ENCODE data around the gene SGCA.

SGCA gene

DNA sequence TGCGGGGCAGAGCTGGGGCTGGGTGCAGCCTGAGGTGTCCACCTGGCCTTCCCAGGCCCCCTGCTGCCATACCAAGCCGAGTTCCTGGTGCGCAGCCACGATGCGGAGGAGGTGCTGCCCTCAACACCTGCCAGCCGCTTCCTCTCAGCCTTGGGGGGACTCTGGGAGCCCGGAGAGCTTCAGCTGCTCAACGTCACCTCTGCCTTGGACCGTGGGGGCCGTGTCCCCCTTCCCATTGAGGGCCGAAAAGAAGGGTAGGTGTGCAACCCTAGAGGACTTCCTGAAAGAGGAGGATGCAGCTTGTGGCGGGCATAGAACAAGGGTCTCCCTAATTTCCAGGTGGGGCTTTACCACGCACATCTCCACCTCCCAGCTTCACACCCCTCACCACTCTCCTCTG is 2.5 kb downstream of the SGCA start:
- DNase-seq, result no peak

DNA sequence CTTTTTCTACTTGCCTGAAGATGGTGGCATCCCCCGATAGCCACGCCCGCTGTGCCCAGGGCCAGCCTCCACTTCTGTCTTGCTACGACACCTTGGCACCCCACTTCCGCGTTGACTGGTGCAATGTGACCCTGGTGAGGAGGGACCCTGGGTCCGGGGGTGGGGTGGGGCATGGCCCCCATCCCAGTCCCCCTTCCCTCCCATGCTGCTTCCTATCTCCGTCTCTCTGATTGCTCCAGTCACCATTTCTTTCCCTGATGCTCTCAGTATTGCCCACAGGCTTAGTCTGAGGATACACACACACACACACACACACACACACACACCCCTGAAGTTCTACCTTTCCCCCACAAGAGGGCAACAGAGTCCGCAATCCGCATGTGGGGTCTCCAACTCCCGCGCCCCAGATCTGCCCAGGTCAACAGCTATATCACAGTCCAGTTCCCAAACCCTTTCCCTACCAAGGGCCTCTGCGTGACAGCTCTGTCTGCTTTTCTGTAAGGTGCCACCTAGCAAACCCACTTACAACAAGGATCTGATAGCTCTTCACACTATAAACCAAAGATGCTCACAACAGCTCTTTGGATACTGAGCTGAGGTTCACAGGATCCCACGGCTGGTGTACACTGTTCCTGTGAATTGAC is 3.4 kb downstream of the SGCA start:
- peak; percentile 42 for DNase-seq

DNA sequence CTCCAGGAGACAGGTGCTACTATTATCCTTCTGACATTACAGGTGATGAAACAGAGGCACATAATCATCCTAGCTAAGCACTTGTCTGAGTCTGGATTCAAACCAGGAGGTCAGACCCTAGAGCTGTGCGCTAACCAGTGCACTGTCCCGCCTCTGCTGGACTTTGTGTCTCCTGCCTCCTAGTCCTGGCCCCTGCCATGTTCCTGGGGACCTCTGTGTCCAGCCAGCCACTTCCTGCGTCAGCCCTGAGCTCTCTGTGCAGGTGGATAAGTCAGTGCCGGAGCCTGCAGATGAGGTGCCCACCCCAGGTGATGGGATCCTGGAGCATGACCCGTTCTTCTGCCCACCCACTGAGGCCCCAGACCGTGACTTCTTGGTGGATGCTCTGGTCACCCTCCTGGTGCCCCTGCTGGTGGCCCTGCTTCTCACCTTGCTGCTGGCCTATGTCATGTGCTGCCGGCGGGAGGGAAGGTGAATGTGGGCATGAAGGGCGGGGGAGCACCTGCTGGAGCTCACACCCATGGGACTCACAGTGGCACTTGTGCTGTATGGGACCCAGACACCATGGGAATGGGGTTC is 4.2 kb downstream of the SGCA start:
- no peak for DNase-seq

DNA sequence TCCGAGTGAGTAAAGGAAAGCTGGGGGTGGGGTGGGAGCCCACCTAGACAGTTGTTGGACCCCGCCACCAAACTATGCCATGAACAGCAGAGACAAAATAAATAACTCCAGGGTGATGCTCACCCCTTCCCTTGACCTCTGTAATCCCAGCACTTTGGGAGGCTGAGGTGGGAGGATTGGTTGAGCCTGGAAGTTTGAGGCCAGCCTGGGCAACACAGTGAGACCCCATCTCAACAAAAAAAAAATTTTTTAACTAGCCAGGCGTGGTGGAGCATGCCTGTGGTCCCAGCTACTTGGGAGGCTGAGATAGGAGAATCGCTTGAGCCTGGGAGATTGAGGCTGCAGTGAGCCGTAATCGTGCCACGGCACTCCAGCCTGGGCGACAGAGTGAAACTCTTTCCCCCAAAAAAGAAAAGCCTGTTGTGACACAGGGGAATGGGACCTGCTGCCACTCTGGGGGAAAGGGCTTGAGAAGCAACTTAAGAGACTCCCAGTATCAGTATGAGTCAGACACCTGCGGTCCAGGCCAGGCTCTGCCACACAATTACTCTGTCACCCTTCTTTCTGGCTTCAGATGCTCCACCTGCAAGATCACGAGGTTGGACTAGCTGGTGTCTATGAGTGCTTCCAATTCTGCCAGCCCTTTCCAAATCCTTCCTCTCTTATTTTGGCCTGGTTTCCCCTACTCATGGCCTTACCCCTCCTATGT is 5.0 kb downstream of the SGCA start:
- no peak for DNase-seq

GRCh38 chr17:50171371-50172071 is 5.7 kb downstream of the SGCA start:
- no peak for DNase-seq

DNA sequence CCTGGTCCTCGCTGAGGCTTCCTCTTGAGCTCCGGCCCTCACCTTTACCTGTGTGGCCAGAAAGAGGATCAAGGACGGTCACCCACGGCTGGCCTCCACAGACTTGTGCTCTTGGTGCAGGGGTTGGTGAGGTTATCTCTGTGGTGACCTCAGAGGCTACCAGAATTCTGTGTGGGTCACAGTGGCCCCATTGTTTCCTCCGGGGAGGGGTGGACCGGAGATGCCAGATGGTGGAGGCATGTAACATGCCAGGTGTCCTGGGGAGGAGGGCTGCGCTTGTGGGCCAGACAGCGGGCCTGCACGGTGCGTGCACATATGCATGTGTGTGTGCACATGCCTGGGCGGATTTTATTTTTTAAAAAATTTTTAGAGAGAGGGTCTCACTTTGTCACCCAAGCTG is 6.3 kb downstream of the SGCA start:
- DNase-seq, result no peak

GRCh38 chr17:50172936-50173334 is 7.1 kb downstream of the SGCA start:
- no peak for DNase-seq

DNA sequence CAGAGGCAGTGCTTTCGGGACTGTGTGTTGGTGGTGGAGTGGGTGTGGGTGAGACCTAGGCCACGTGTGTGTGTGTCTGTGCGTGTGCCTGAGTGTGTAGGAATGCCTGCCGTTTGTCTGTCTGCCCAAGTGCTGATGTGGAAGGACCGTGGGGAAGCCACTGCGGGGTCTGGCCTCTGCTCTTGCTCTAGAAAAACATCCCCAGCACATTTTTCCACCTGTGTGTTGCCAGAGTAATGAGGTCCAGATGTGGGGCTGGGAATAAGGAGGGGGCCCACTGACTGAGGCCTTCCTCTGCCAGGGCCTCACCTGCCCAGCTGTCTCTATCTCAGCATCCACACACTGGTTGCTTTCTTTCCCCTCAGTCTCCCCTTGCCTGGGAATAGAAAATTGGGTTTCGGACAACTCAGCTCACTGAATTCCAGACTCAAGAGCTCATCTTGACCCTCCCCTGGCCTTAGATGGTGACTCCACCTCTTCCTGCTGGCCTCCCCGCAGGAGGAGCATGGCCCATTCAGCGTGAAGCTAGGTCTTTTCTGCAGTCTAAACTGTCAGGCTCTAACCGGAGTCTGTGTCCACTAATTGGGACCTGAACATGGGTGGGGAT is 7.6 kb downstream of the SGCA start:
- DNase-seq, result no peak

GRCh38 chr17:50174444-50174843 is 8.6 kb downstream of the SGCA start:
- DNase-seq, result no peak

DNA sequence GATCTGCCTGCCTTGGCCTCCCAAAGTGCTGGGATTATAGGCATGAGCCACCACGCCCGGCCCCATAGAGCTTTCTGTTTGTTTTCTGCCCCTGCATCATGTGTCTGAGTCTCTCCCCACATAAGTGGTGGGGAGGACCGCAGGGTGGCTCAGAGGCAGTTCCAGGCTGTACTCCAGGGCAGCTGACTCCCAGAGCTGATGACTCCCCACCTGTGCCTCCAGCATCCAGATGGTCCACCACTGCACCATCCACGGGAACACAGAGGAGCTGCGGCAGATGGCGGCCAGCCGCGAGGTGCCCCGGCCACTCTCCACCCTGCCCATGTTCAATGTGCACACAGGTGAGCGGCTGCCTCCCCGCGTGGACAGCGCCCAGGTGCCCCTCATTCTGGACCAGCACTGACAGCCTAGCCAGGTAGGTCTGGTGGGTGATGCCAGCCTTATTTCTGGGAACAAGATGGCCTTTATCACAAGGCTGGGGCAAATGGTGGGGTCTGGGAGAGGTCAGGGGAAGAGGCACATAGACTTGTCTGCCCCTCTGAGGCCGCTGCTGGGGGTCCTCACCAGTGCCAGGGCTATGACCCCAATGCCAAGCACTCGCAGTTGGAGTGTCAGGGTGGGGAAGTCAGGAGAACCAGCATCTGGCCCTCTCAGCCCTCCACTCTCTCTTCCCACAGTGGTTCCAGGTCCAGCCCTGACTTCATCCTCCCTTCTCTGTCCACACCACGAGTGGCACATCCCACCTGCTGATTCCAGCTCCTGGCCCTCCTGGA is 9.4 kb downstream of the SGCA start:
- DNase-seq, result no peak

DNA sequence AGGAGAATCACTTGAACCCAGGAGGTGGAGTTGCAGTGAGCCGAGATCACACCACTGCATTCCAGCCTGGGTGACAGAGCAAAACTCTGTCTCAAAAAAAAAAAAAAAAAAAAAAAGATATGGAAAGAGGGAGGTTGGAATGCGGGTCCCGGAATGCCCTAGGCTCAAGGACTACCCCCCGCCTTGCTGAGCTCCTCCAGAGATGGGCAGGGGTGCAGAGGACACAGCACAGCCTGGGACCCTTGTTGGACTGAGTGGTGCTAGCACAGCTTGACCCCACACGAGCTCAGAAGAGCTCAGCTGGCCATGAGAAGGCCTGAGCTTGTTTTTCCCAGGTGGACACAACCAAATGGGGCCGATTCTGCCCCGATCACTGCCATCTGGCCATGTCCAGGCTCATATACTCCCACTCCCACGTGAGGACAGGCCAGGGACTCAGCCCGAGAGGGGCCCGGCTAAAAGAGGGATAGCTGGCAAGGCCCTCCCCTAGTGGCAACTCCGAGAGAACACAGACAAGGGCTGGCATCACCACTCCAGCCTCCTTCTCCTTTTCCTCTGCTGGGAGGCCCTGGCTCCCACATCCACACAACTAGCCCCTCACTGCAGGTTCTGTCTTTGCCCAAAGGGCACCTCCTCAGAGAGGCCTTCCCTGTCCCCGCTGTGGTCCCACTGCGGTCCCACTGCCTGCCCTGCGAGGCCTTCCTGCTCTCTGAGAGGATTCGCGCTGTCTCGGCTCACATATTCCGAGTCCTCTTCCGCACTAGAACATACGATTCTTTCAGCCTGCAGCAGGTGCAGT is 11.0 kb downstream of the SGCA start:
- DNase-seq, result no peak

DNA sequence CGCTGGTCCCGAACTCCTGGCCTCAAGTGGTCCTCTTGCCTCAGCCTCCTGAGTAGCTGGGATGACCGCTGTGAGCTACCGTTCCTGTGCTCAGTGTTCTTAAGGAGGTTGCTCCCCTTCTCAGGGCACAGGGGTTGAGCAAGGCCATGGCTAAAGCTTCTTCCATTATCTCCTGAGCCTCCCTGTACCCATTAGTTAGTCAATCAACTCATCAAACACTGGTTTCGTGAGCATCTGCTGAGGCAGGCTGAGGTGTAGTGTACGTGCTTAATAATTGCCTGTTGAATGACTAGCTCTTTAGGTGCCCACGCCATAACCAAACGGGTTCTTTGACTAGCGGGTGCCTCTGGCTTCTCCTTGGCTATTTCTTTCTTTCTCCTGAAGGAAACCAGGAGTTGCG is 11.7 kb downstream of the SGCA start:
- DNase-seq, result no peak

DNA sequence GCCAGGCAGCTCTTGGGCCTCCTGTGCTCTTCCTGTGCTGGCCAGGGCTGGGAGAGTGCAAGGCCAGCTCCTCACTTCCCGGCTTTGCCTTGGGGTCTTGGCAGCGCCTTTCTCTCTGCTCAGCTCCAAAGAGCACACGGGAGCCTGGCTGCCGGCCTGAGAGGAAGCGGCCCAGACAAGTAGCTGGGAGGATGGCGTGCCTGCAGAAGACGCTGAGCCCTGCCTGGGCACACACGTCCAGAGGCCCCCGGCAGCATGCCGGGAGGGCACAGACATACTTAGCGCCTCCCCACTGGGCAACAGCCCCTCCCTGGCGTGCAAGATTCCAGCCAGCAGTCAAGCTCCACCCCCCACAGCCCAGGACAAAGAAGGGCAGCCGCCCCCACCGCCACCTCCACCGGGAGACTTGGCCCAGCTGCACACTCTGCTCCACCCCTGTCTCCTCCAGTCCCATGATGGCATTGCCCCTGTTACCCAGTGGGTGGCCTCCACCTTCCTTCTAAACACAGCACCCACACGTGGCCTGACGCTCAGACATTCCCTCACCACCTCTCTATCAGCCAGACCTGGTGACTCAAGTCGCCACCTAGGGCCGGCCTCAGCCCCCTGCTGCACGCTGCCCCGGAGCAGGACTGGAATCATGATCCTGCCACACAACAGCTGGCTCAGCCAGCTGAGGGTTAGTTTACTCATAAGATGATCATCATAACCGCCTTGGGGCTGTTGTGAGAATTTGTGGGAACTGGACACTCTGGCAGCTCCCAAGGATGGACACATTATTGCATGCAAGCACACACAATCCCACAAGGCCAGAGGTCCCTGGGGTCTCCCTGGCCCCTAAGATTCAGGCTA is 12.4 kb downstream of the SGCA start:
- DNase-seq, result peak; percentile 33

DNA sequence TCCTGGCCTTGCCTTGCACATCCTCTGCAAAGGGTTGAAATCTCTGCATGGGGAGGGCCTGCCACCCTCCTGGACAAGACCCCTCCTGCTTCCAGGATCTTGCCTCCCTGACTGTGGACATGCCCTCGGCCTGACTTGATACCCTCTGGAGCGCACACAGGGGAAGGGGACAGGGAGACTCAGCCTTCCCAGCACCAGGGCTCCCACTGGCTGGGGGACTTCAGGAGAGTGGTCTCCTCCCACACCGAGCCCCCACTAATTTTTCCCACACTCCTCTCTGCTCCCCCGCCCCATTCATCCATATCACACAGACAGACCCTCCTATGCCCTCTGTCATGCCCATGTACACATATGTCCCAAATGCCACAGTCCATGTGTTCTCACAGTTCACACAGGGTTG is 14.3 kb downstream of the SGCA start:
- no peak for DNase-seq

GRCh38 chr17:50180620-50181019 is 14.8 kb downstream of the SGCA start:
- DNase-seq, result no peak

DNA sequence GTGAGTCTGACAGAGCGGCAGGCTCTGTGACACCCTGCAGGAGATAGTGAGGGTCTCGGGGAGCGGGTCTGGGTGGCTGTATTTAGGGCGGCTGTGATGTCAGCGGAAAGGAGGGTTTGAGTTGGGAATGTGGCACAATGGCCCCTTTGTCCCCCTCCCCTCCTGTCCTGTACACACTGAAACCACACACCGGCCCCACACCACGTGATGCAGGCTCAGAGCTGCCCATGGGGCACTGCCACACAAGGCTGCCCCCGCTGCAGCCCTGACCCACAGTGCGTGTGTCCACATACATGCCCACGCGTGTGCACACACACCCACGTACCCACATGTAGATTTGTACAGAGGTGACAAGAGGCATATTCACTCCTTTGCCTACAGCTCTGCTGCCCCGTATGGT is 15.3 kb downstream of the SGCA start:
- DNase-seq, result no peak

- no peak for DNase-seq
Observed at GRCh38 chr17:50181591-50182560, 16.1 kb downstream of the SGCA start.

GRCh38 chr17:50182783-50183420 is 17.1 kb downstream of the SGCA start:
- DNase-seq, result no peak

- no peak for DNase-seq
Observed at GRCh38 chr17:50183421-50183994, 17.7 kb downstream of the SGCA start.

Measured in stimulated activated CD4-positive, alpha-beta T cell treated with anti-CD3 and anti-CD28 coated beads, Interleukin-12 subunit alpha, Interleukin-12 subunit beta, amount 100 ng/mL, for 4 hours (primary cell).